ENCODE results near the gene TEDC1.

Gene TEDC1

DNA sequence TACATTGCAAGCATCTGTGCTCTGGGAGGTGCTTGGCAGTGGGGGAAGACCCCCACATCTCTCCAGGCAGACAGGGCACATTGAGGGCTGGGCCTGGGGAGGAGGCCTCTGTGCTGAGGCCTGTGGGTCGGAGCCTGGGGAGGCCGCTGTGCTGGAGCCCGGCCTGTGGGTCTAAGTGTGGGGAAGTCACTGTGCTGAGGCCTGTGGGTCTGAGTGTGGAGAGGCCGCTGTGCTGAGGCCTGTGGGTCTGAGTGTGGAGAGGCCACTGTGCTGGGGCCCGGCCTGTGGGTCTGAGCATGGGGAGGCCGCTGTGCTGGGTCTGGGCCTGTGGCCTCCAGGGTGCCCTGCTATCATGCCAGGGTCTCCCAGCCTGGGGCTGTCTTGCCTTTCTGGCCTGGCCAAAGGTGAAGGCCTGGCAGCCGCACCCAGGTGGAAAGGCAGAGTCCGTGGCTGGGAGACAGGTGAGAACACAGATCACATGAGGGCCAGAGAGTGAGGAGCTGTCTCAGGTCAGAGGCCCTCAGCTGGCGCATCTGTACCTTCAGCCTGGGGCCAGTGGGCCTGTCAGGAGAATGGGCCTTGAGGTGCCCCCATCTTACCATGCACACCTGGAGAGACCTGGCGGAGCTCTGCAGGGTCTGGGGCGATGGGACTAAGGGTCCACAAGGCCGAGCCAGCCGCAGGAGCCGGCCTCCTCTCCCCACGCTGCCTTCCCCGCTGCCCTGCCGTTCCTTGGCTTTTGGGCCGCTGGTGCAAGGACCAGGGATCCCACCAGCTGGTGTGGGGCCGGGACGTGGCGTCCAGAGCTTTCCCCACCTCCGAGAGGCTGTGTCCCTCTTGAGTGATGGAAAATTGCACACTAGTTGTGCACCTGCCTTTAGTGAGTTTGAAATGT, 35.0 kb upstream of the TEDC1 start:
- CTCF ChIA-PET, result interaction anchor here (0.6 to 2.8 kb wide), 4 partner anchors 9 to 96 kb away, joined by 3 to 14 read pairs (median 4); no protein-coding TSS in a partner anchor
- POLR2A ChIA-PET, result no interaction called here
- no peak for DNase-seq (ENCODE audit: low read depth, low spot score)
- no peak overlapping the region for H3K4me3 ChIP-seq (ENCODE audit: low read depth, low read length)
- no peak for TF ChIP-seq CTCF (IDR thresholded peaks at IDR 0.05; ENCODE audit: insufficient read depth, low read length, missing control alignments)

DNA sequence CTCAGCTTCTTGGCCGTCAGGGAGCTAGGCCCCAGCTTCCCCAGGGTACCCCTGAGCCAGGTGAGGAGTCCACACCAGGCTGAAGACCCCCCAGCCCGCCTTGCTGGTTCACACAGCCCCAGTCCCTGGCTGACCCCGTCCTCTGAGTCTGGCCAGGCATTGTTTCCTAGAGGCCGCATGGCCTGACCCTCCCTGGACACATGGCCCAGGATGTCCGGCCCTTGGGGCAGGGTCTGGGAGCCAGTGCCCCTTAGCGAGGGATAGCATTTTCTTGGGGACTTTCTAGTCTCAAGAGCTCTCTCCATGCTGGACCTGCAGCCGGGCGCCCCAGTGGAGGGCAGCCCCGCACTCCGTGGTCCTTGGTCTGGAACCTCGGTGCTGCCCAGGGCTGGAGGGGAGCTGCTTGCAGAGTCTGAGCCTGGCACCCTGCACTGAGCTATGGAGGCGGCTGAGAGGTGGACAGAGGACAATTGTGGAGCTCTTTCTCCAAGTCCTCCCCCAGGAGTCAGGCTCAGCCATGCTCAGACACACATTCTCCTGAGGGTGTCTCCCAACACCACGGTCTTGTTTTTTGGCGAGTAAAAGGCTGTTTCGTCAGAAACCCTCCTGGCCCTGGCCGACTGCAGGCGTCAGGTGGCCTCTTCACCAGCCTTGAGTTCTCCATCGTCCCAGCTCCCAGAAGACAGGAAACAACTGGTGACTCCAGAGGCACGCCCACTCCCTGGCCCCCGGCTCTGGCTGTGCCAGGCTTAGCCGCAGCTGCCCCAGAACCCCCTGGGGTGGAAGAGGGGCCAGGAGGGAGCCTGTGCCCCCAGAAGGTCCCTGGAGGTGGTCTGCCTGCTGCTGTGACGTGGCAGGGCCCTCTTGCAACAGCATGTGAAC, 34.1 kb upstream of the TEDC1 start:
- ChIA-PET POLR2A (no interaction called here), CTCF (interaction anchor here (0.6 to 2.8 kb wide), 7 partner anchors 9 to 97 kb away, joined by 3 to 14 read pairs (median 3); no protein-coding TSS in a partner anchor)
- no peak for TF ChIP-seq CTCF (IDR thresholded peaks at IDR 0.05; ENCODE audit: insufficient read depth, low read length, missing control alignments)
- no peak overlapping the region for H3K4me3 ChIP-seq (ENCODE audit: low read depth, low read length)
- DNase-seq (ENCODE audit: low read depth, low spot score), result no peak

DNA sequence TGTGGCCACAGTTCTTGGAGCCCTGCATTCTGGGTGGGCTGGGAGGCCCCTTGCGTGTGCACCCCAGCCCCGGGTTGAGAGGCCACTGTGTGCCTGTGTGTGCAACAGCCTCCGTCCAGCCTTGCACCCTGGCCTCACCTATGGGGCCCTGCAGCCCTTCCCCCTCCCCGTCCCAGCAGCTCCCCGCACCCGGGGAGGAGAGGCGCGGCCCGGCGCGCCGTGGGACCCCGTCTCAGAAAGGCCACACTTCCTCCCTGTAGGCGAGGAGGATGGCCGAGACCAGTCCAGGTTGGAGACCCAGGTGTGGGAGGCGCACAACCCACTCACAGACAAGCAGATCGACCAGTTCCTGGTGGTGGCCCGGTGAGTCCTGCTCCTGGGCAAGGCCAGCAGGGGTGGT, 33.0 kb upstream of the TEDC1 start:
- no peak overlapping the region for H3K4me3 ChIP-seq (ENCODE audit: low read depth, low read length)
- TF ChIP-seq CTCF (IDR thresholded peaks at IDR 0.05; ENCODE audit: insufficient read depth, low read length, missing control alignments), result no peak
- POLR2A ChIA-PET, result no interaction called here
- no peak for DNase-seq (ENCODE audit: low read depth, low spot score)
- CTCF ChIA-PET, result interaction anchor here (1.1 to 2.8 kb wide), 6 partner anchors 11 to 87 kb away, joined by 3 to 14 read pairs (median 3); no protein-coding TSS in a partner anchor

DNA sequence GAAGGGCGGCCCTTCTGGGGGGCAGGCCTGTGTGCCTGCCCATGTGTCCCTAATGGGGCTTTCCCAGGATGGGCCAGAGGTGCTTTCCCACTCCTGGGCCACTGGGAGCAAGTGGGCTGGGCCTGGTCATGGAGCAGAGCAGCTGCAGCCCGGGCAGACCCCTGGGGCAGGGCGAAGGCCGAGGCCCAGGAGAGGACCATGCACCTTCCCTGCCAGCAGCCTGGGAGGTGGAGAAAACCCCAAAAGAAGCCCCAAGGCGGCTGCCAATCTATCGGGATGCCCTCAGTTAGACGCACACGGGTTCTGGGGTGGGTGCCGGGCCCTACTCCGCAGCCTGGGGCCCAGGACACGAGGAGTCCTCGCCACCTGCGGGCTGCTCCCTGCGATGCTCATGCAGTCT, 32.5 kb upstream of the TEDC1 start:
- POLR2A ChIA-PET, result no interaction called here
- no peak overlapping the region for H3K4me3 ChIP-seq (ENCODE audit: low read depth, low read length)
- no peak for TF ChIP-seq CTCF (IDR thresholded peaks at IDR 0.05; ENCODE audit: insufficient read depth, low read length, missing control alignments)
- no peak for DNase-seq (ENCODE audit: low read depth, low spot score)
- CTCF ChIA-PET, result interaction anchor here (1.3 to 2.8 kb wide), 3 partner anchors 11 to 87 kb away, joined by 3 to 14 read pairs (median 7); no protein-coding TSS in a partner anchor

GRCh38 chr14:105460116-105460515, 30.9 kb upstream of the TEDC1 start:
- H3K4me3 ChIP-seq (ENCODE audit: low read depth, low read length), result no peak overlapping the region
- ChIA-PET CTCF (no interaction called here), POLR2A (no interaction called here)
- no peak for TF ChIP-seq CTCF (IDR thresholded peaks at IDR 0.05; ENCODE audit: insufficient read depth, low read length, missing control alignments)
- no peak for DNase-seq (ENCODE audit: low read depth, low spot score)

- no peak for TF ChIP-seq CTCF (IDR thresholded peaks at IDR 0.05; ENCODE audit: insufficient read depth, low read length, missing control alignments)
- CTCF ChIA-PET, result no interaction called here
Measured at GRCh38 chr14:105460616-105461015, 30.4 kb upstream of the TEDC1 start.

More at GRCh38 chr14:105460616-105461015, 30.4 kb upstream of the TEDC1 start:
- H3K4me3 ChIP-seq (ENCODE audit: low read depth, low read length), result no peak overlapping the region
- POLR2A ChIA-PET, result no interaction called here
- no peak for DNase-seq (ENCODE audit: low read depth, low spot score)
